Measurements from ENCODE around the gene SAMD8.

Gene SAMD8

DNA sequence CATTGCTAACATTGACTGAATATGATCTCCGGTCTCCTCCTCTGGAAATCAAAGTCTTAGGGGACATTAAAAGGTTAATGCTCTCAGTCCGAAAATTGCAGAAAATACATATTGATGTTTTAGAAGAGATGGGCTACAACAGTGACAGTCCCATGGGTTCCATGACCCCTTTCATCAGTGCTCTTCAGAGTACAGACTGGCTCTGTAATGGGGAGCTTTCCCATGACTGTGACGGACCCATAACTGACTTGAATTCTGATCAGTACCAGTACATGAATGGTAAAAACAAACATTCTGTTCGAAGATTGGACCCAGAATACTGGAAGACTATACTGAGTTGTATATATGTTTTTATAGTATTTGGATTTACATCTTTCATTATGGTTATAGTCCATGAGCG lies 39.2 kb downstream of the SAMD8 start:
- Histone ChIP-seq H3K9ac (no peak overlapping the region), H3K9me3 (ENCODE audit: control insufficient read depth, low read length) (no peaks in the 10 kb centered on the region), H3K4me3 (ENCODE audit: low read depth, low read length) (no peak overlapping the region), H3K79me2 (peaks cover 37% of the 10 kb centered on the region), H3K27ac (no peak overlapping the region), H3K4me1 (no peaks in the 10 kb centered on the region), H3K27me3 (ENCODE audit: control insufficient read depth, insufficient read depth, low read length) (no peaks in the 10 kb centered on the region), H3K4me2 (ENCODE audit: low read length) (no peak overlapping the region), H2AFZ (no peak overlapping the region), H3K36me3 (ENCODE audit: control insufficient read depth, insufficient read depth, low read length) (no peaks in the 10 kb centered on the region)
- TF ChIP-seq, protein P1, sequence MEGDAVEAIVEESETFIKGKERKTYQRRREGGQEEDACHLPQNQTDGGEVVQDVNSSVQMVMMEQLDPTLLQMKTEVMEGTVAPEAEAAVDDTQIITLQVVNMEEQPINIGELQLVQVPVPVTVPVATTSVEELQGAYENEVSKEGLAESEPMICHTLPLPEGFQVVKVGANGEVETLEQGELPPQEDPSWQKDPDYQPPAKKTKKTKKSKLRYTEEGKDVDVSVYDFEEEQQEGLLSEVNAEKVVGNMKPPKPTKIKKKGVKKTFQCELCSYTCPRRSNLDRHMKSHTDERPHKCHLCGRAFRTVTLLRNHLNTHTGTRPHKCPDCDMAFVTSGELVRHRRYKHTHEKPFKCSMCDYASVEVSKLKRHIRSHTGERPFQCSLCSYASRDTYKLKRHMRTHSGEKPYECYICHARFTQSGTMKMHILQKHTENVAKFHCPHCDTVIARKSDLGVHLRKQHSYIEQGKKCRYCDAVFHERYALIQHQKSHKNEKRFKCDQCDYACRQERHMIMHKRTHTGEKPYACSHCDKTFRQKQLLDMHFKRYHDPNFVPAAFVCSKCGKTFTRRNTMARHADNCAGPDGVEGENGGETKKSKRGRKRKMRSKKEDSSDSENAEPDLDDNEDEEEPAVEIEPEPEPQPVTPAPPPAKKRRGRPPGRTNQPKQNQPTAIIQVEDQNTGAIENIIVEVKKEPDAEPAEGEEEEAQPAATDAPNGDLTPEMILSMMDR (IDR thresholded peaks at IDR 0.05): no peak

DNA sequence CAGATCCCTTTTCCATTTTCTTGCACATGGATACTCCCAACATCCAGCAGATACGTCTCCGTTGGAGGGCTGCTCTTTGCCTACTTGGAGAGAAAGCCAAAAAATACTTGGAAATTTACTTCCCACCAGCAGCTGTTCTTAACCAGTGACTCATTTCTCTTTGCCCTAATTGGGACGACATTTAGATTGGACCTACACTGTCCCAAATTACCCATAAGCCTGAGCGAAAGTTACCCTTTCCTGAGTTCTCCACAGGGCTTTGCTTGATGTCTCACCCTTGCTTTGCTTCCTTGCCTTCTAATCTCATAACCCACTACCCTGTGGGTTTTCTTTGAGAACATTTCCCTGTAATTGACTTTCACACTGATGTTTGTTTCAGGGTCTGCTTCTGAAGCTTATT lies 48.1 kb downstream of the SAMD8 start:
- no peak overlapping the region for H3K4me3 ChIP-seq (ENCODE audit: low read depth, low read length)
- TF ChIP-seq, protein P1 (IDR thresholded peaks at IDR 0.05): no peak
- H3K27me3 ChIP-seq (ENCODE audit: control insufficient read depth, insufficient read depth, low read length): no peaks in the 10 kb centered on the region
- peaks cover 31% of the 10 kb centered on the region for H3K79me2 ChIP-seq
- H3K4me2 ChIP-seq (ENCODE audit: low read length): no peak overlapping the region
- no peaks in the 10 kb centered on the region for H3K36me3 ChIP-seq (ENCODE audit: control insufficient read depth, insufficient read depth, low read length)
- H3K9me3 ChIP-seq (ENCODE audit: control insufficient read depth, low read length): no peaks in the 10 kb centered on the region
- H2AFZ ChIP-seq: no peak overlapping the region
- H3K27ac ChIP-seq: no peak overlapping the region
- no peak overlapping the region for H3K9ac ChIP-seq
- peaks cover 5% of the 10 kb centered on the region for H3K4me1 ChIP-seq

- Histone ChIP-seq H3K9ac (no peak overlapping the region), H3K27ac (no peak overlapping the region)
- TF ChIP-seq, protein P1 (IDR thresholded peaks at IDR 0.05): no peak
Measured at GRCh38 chr10:75165684-75166622, 54.5 kb downstream of the SAMD8 start.

GRCh38 chr10:75166623-75166972 lies 55.1 kb downstream of the SAMD8 start:
- Histone ChIP-seq H3K27ac (no peak overlapping the region), H3K9me3 (ENCODE audit: control insufficient read depth, low read length) (no peaks in the 10 kb centered on the region), H3K36me3 (ENCODE audit: control insufficient read depth, insufficient read depth, low read length) (no peaks in the 10 kb centered on the region), H3K4me3 (ENCODE audit: low read depth, low read length) (no peak overlapping the region), H3K4me2 (ENCODE audit: low read length) (no peak overlapping the region), H3K9ac (no peak overlapping the region), H2AFZ (no peak overlapping the region), H3K27me3 (ENCODE audit: control insufficient read depth, insufficient read depth, low read length) (no peaks in the 10 kb centered on the region), H3K4me1 (no peaks in the 10 kb centered on the region), H3K79me2 (peaks cover 4% of the 10 kb centered on the region)
- TF ChIP-seq, protein P1 (IDR thresholded peaks at IDR 0.05): no peak

More at GRCh38 chr10:75165684-75166622, 54.5 kb downstream of the SAMD8 start:
- H3K4me1 ChIP-seq: no peaks in the 10 kb centered on the region
- H3K36me3 ChIP-seq (ENCODE audit: control insufficient read depth, insufficient read depth, low read length): no peaks in the 10 kb centered on the region
- no peak overlapping the region for H3K4me3 ChIP-seq (ENCODE audit: low read depth, low read length)
- no peak overlapping the region for H2AFZ ChIP-seq
- H3K27me3 ChIP-seq (ENCODE audit: control insufficient read depth, insufficient read depth, low read length): no peaks in the 10 kb centered on the region
- H3K9me3 ChIP-seq (ENCODE audit: control insufficient read depth, low read length): no peaks in the 10 kb centered on the region
- H3K4me2 ChIP-seq (ENCODE audit: low read length): no peak overlapping the region
- peaks cover 7% of the 10 kb centered on the region for H3K79me2 ChIP-seq

GRCh38 chr10:75168275-75168674 lies 56.8 kb downstream of the SAMD8 start:
- Histone ChIP-seq H3K4me2 (ENCODE audit: low read length) (no peak overlapping the region), H3K9ac (no peak overlapping the region), H2AFZ (no peak overlapping the region), H3K27me3 (ENCODE audit: control insufficient read depth, insufficient read depth, low read length) (no peaks in the 10 kb centered on the region), H3K4me1 (no peaks in the 10 kb centered on the region), H3K27ac (no peak overlapping the region), H3K36me3 (ENCODE audit: control insufficient read depth, insufficient read depth, low read length) (no peaks in the 10 kb centered on the region), H3K4me3 (ENCODE audit: low read depth, low read length) (no peak overlapping the region), H3K9me3 (ENCODE audit: control insufficient read depth, low read length) (no peaks in the 10 kb centered on the region), H3K79me2 (peaks cover 2% of the 10 kb centered on the region)
- TF ChIP-seq, protein P1 (IDR thresholded peaks at IDR 0.05): no peak

All from parathyroid adenoma (tissue), 2 donors.